Adrenal gland (tissue), 5 donors: ENCODE data around the gene LIM2.

Experiments
- CTCF ChIP-seq, 6 experiments: fragments of 450-650 bp in 4 of 6; fragments of 200-600 bp in 2 of 6; sonication (generic) in 1 of 6; IDR thresholded peaks; 1 replicate in 5 of 6; 2 replicates in 1 of 6; pipeline versions ENCODE4 v1.5.1 to v1.8.0; 2016 to 2021; ENCODE audit warnings: antibody characterized with exemption in 6 of 6, mild to moderate bottlenecking in 2 of 6, moderate library complexity in 1 of 6
- POLR2A ChIP-seq, 2 donors: fragments of 450-650 bp; IDR thresholded peaks; one replicate each; pipeline ENCODE4 v1.6.1; 2017; ENCODE audit warnings: antibody characterized with exemption in 2 of 2, mild to moderate bottlenecking in 2 of 2, moderate library complexity in 1 of 2
- donor health status: DM: no; HTN: no; CAD: no.

GRCh38 chr19:51372021-51372648, 15.6 kb downstream of the LIM2 start:
- TF ChIP-seq CTCF (IDR thresholded peaks at IDR 0.05) (no peak), POLR2A (IDR thresholded peaks at IDR 0.05) (no peak)
